K562 (cell line): ENCODE data around the gene BNIPL.

Experiments
- CREB1 ChIP-seq, 2 experiments: sonication (generic) in 1 of 2; formaldehyde crosslinking in 1 of 2; IDR thresholded peaks; 2 replicates each; pipeline versions ENCODE4 v1.6.1 to v1.8.0; 2012 to 2022; ENCODE audit warnings: inconsistent platforms in 1 of 2, mild to moderate bottlenecking in 1 of 2, missing genetic modification reagents in 1 of 2, moderate library complexity in 1 of 2
- CTCF ChIP-seq, 3 experiments: IDR thresholded peaks in 2 of 3; conservative IDR thresholded peaks in 1 of 3; 2 replicates each; pipeline ENCODE4 v1.5.1; 2011 to 2012; ENCODE audit warnings: low read length in 3 of 3, mild to moderate bottlenecking in 3 of 3, control low read depth in 2 of 3, improper control_type of control experiment in 1 of 3, inconsistent platforms in 1 of 3, low read depth in 1 of 3, mixed read lengths in 1 of 3, moderate library complexity in 1 of 3; ENCODE audit not compliant: insufficient read depth in 2 of 3
- EZH2 ChIP-seq: IDR thresholded peaks from 2 replicates; pipeline ENCODE4 v1.6.1; 2012; ENCODE audit warnings: low read depth, mild to moderate bottlenecking, inconsistent platforms, low read length, borderline replicate concordance
- LEF1 ChIP-seq: fragments of 450-650 bp; IDR thresholded peaks from 2 replicates; pipeline ENCODE4 v1.6.1; 2016; ENCODE audit warnings: mild to moderate bottlenecking
- PHF8 ChIP-seq: fragments of 200-600 bp; sonication (generic); IDR thresholded peaks from 2 replicates; pipeline ENCODE4 v1.6.1; 2012; ENCODE audit warnings: mixed run types, mild to moderate bottlenecking, inconsistent platforms, low read length, moderate library complexity, borderline replicate concordance
- RAD21 ChIP-seq, 2 experiments: fragments of 250-450 bp in 1 of 2; fragments of 450-650 bp in 1 of 2; sonication (Bioruptor Pico) in 1 of 2; formaldehyde crosslinking in 1 of 2; IDR thresholded peaks in 1 of 2; conservative IDR thresholded peaks in 1 of 2; 2 replicates each; pipeline versions ENCODE4 v1.4.0 to v1.8.0; 2020 to 2022; ENCODE audit warnings: mild to moderate bottlenecking in 2 of 2, moderate library complexity in 1 of 2
- SP1 ChIP-seq: sonication (generic); formaldehyde crosslinking; IDR thresholded peaks from 2 replicates; pipeline ENCODE4 v1.8.1; 2022; ENCODE audit warnings: mild to moderate bottlenecking, missing genetic modification reagents
- SRSF9 ChIP-seq: fragments of 200-400 bp; formaldehyde crosslinking; IDR thresholded peaks from 2 replicates; pipeline ENCODE4 v1.6.1; 2017; ENCODE audit warnings: low read depth, low read length, borderline replicate concordance
- ZC3H4 ChIP-seq: sonication (generic); formaldehyde crosslinking; IDR thresholded peaks from 2 replicates; pipeline ENCODE4 v1.9.0; 2021; ENCODE audit warnings: missing genetic modification reagents, borderline replicate concordance
- ZFX ChIP-seq: sonication (generic); formaldehyde crosslinking; IDR thresholded peaks from 2 replicates; pipeline ENCODE4 v1.8.0; 2022; ENCODE audit warnings: mild to moderate bottlenecking, missing genetic modification reagents, moderate library complexity
- ZNF282 ChIP-seq: sonication (generic); formaldehyde crosslinking; IDR thresholded peaks from 2 replicates; pipeline ENCODE4 v1.8.1; 2023; ENCODE audit warnings: missing genetic modification reagents

GRCh38 chr1:151035167-151035566 lies 1.2 kb upstream of the BNIPL start:
- TF ChIP-seq EZH2 (no peak), CTCF (IDR thresholded peaks at IDR 0.05 in 2 of 3, conservative IDR thresholded peaks at IDR 0.05 in 1 of 3; ENCODE audit: insufficient read depth in 2 of 3, low read depth in 1 of 3, low read length in 3 of 3) (no peak), ZNF282 (CRISPR knock-in tag) (no peak), SRSF9 (no peak), CREB1 (IDR thresholded peaks at IDR 0.05) (no peak), CREB1 (CRISPR knock-in tag; IDR thresholded peaks at IDR 0.05) (no peak), LEF1 (no peak), RAD21 (CRISPR knock-in tag; conservative IDR thresholded peaks at IDR 0.05 in 1 of 2, IDR thresholded peaks at IDR 0.05 in 1 of 2) (no peak), PHF8 (no peak), ZFX (CRISPR knock-in tag) (no peak), SP1 (CRISPR knock-in tag) (no peak), ZC3H4 (no peak)
